ENCODE measurements around the gene RFPL2. TPM values are rescaled to one million over a fixed set of nuclear protein-coding genes. Genes with fewer than 3 reads are reported as not detected.
A peak's percentile ranks its signal among the peaks of the same experiment; 100 is the strongest.

Gene RFPL2
- total RNA-seq, 1 experiment from 2014 or later = not detected

DNA sequence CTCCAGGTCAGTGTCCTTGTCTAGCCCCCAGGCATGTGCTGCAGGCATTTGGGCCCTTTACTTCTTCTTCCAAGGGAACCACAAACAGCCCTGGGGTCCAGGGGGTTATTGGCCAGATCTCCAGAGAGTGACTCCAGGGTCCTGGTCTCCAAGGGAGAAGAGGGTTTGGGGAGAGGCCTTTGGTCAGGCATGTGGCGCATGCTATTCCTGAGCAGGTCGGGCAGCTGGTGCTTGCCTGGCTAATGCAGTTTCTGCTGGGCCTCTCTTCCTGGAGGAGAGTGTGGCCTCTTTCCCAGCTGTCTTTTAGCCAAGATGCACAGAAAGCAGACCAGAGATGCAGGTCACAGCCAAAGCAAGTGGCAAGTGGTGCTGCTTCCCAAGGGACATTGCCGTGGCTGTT lies 3.8 kb upstream of the RFPL2 start:
- no peaks in the 10 kb centered on the region for H3K36me3 ChIP-seq (ENCODE audit: insufficient read depth, low read length, poor library complexity, severe bottlenecking)
- no peak for DNase-seq (ENCODE audit: low spot score)
- no TSS peak for BruUV-seq (replicated peaks)
- H3K4me3 ChIP-seq (ENCODE audit: low read depth, low read length, poor library complexity, severe bottlenecking) = no peak overlapping the region
- ChIA-PET POLR2A (ENCODE audit: low non-redundant PET) (no interaction called here), CTCF (no interaction called here)
- H3K27me3 ChIP-seq (replicated peaks; ENCODE audit: insufficient read depth, low read depth, low read length, poor library complexity) = peaks cover 3% of the 10 kb centered on the region
- H3K9me3 ChIP-seq (ENCODE audit: low read depth, low read length, poor library complexity, severe bottlenecking) = no peaks in the 10 kb centered on the region
- no peak for TF ChIP-seq EZH2 (IDR thresholded peaks at IDR 0.05; ENCODE audit: borderline replicate concordance, low read depth, low read length, poor library complexity, severe bottlenecking)
- TF ChIP-seq, protein P1, sequence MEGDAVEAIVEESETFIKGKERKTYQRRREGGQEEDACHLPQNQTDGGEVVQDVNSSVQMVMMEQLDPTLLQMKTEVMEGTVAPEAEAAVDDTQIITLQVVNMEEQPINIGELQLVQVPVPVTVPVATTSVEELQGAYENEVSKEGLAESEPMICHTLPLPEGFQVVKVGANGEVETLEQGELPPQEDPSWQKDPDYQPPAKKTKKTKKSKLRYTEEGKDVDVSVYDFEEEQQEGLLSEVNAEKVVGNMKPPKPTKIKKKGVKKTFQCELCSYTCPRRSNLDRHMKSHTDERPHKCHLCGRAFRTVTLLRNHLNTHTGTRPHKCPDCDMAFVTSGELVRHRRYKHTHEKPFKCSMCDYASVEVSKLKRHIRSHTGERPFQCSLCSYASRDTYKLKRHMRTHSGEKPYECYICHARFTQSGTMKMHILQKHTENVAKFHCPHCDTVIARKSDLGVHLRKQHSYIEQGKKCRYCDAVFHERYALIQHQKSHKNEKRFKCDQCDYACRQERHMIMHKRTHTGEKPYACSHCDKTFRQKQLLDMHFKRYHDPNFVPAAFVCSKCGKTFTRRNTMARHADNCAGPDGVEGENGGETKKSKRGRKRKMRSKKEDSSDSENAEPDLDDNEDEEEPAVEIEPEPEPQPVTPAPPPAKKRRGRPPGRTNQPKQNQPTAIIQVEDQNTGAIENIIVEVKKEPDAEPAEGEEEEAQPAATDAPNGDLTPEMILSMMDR (conservative IDR thresholded peaks at IDR 0.05; ENCODE audit: low read depth, low read length) = no peak
- intact Hi-C loops (cut with micrococcal nuclease; ENCODE audit: unreplicated experiment) = loop anchor here (10.0 kb wide), 1 partner anchor 234 kb away; no protein-coding TSS in a partner anchor
- H3K27ac ChIP-seq (ENCODE audit: low read depth, low read length, poor library complexity, severe bottlenecking) = no peak overlapping the region
- peaks cover 4% of the 10 kb centered on the region for H3K4me1 ChIP-seq (ENCODE audit: insufficient read depth, low read length, poor library complexity, severe bottlenecking)

DNA sequence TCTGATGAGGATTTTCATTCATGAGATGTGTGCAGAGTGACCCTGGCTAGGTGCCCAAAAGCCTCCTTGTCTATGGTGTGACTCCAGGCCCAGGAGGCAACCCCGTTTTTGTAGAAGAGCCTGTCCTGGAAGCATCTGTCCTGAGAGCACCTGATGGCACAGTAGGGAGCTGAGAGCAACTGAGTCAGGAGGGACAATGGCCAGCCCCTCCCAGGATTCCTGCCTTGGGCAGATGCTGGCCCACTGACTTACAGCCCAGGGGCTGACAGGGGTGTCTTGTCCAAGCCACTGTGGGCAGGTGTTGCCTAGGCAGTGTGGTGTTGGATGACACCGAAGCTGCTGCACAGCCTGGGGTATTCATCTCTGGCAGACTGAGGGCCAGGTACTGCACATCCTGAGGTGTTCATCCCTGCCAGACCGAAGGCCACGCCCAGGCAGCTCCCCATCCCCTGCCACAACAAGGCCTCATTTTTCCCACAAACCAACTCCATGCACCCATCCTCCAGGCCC lies 3.2 kb upstream of the RFPL2 start:
- DNase-seq (ENCODE audit: low spot score) = no peak
- H3K4me1 ChIP-seq (ENCODE audit: insufficient read depth, low read length, poor library complexity, severe bottlenecking) = peaks cover 4% of the 10 kb centered on the region
- no peaks in the 10 kb centered on the region for H3K9me3 ChIP-seq (ENCODE audit: low read depth, low read length, poor library complexity, severe bottlenecking)
- H3K27ac ChIP-seq (ENCODE audit: low read depth, low read length, poor library complexity, severe bottlenecking) = no peak overlapping the region
- no peaks in the 10 kb centered on the region for H3K36me3 ChIP-seq (ENCODE audit: insufficient read depth, low read length, poor library complexity, severe bottlenecking)
- POLR2A ChIA-PET (ENCODE audit: low non-redundant PET) = no interaction called here
- BruUV-seq (replicated peaks) = no TSS peak
- TF ChIP-seq EZH2 (IDR thresholded peaks at IDR 0.05; ENCODE audit: borderline replicate concordance, low read depth, low read length, poor library complexity, severe bottlenecking) = no peak
- TF ChIP-seq, protein P1 (conservative IDR thresholded peaks at IDR 0.05; ENCODE audit: low read depth, low read length) = no peak
- H3K4me3 ChIP-seq (ENCODE audit: low read depth, low read length, poor library complexity, severe bottlenecking) = no peak overlapping the region
- H3K27me3 ChIP-seq (replicated peaks; ENCODE audit: insufficient read depth, low read depth, low read length, poor library complexity) = peaks cover 9% of the 10 kb centered on the region
- CTCF ChIA-PET = no interaction called here
- intact Hi-C loops (cut with micrococcal nuclease; ENCODE audit: unreplicated experiment) = loop anchor here (10.0 kb wide), 1 partner anchor 233 kb away; no protein-coding TSS in a partner anchor

DNA sequence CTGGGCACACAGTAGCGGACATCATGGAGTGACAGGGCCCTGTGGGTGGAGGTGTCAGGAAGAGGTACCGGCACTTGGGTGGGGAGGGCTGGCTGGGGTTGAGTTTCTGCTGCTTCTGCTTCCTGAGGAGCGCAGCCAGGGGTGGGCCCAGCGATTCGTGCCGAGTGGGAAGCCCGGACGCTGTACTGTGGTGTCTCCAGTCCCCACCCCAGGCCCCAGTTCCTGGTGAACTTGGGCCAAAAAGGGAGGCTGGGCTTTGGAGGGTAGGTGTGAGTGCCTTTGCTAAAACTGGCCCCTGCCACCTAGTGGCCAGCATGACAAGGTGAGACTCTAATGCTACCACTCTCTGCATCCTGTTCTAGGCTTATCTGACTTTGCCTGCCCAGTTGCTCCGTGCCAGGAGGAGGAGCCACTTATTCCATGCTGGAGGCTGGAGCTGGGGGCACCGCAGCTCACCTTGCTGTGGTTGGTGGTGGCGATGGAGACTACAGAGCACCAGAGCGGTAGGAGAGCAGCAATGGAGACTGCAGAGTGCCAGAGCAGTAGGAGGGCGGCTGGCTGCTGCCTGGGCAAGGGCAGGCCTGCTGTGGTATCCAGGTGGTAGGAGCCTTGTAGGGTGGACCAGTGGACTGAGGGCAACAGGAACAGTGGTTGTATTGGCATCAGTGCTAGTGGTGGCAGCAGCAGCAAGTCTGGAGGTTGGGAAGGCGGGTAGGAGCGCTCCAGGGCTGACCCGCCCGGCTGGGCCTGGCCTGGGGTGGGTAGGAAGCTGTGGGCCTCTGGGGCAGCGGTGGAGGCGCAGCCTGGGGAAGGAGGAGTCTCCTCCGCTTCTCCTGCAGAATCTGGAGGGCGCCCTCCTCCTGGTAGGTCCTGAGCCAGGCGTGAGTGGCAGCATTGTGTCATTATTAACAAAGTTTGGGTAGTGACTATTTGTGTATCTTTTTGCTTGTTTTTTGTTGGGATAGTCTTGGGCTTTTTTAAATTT lies 2.2 kb upstream of the RFPL2 start:
- H3K27ac ChIP-seq (ENCODE audit: low read depth, low read length, poor library complexity, severe bottlenecking) = no peak overlapping the region
- no peaks in the 10 kb centered on the region for H3K36me3 ChIP-seq (ENCODE audit: insufficient read depth, low read length, poor library complexity, severe bottlenecking)
- intact Hi-C loops (cut with micrococcal nuclease; ENCODE audit: unreplicated experiment) = loop anchor here (10.0 kb wide), 1 partner anchor 232 kb away; no protein-coding TSS in a partner anchor
- no peak overlapping the region for H3K4me3 ChIP-seq (ENCODE audit: low read depth, low read length, poor library complexity, severe bottlenecking)
- ChIA-PET POLR2A (ENCODE audit: low non-redundant PET) (no interaction called here), CTCF (no interaction called here)
- peak; percentile 28 for DNase-seq (ENCODE audit: low spot score)
- no TSS peak for BruUV-seq (replicated peaks)
- H3K4me1 ChIP-seq (ENCODE audit: insufficient read depth, low read length, poor library complexity, severe bottlenecking) = peaks cover 4% of the 10 kb centered on the region
- peaks cover 18% of the 10 kb centered on the region for H3K27me3 ChIP-seq (replicated peaks; ENCODE audit: insufficient read depth, low read depth, low read length, poor library complexity)
- H3K9me3 ChIP-seq (ENCODE audit: low read depth, low read length, poor library complexity, severe bottlenecking) = no peaks in the 10 kb centered on the region
- TF ChIP-seq EZH2 (IDR thresholded peaks at IDR 0.05; ENCODE audit: borderline replicate concordance, low read depth, low read length, poor library complexity, severe bottlenecking) = no peak
- TF ChIP-seq, protein P1 (conservative IDR thresholded peaks at IDR 0.05; ENCODE audit: low read depth, low read length) = peak; percentile 55
